ENCODE data around the gene COL7A1. TPM values are rescaled to one million over a fixed set of nuclear protein-coding genes. Genes with fewer than 3 reads are reported as not detected.
"Not testable (repeated sequence)": the region's sequence is repeated elsewhere in the genome, so short reads cannot be mapped to it uniquely, and the experiment has no call there.

COL7A1 gene
- polyA plus RNA-seq, 2 donors, result 60.7 to 265 TPM

GRCh38 chr3:48536116-48536515 lies 59.0 kb downstream of the COL7A1 start:
- H3K4me1 ChIP-seq (ENCODE audit: control insufficient read depth in 2 of 2, insufficient read depth in 2 of 2, low read length in 1 of 2), result peaks cover 0 to 18% of the 10 kb centered on the region in 2 donors

GRCh38 chr3:48535578-48535977 lies 59.6 kb downstream of the COL7A1 start:
- Histone ChIP-seq H3K27me3 (ENCODE audit: control insufficient read depth in 1 of 2, insufficient read depth in 2 of 2, low read length in 2 of 2) (no peaks in the 10 kb centered on the region), H3K4me1 (ENCODE audit: control insufficient read depth in 2 of 2, insufficient read depth in 2 of 2, low read length in 1 of 2) (peaks cover 0 to 18% of the 10 kb centered on the region in 2 donors), H3K36me3 (ENCODE audit: control insufficient read depth in 2 of 2, insufficient read depth in 2 of 2, low read length in 1 of 2) (peaks cover 5 to 20% of the 10 kb centered on the region in 2 donors), H3K27ac (ENCODE audit: low read depth in 2 of 2, low read length in 1 of 2) (peak overlapping the region; percentile 61 to 67), H3K4me3 (ENCODE audit: low read depth in 1 of 2, low read length in 2 of 2) (no peak overlapping the region), H3K9me3 (ENCODE audit: control insufficient read depth in 2 of 2, insufficient read depth in 1 of 2, low read depth in 1 of 2, low read length in 1 of 2) (no peaks in the 10 kb centered on the region)
- 64 to 81% methylated on average over 4 of the region's 4 CpGs for WGBS, 2 donors

More at GRCh38 chr3:48536116-48536515, 59.0 kb downstream of the COL7A1 start:
- peaks cover 5 to 20% of the 10 kb centered on the region in 2 donors for H3K36me3 ChIP-seq (ENCODE audit: control insufficient read depth in 2 of 2, insufficient read depth in 2 of 2, low read length in 1 of 2)
- no peak overlapping the region for H3K4me3 ChIP-seq (ENCODE audit: low read depth in 1 of 2, low read length in 2 of 2)
- H3K9me3 ChIP-seq (ENCODE audit: control insufficient read depth in 2 of 2, insufficient read depth in 1 of 2, low read depth in 1 of 2, low read length in 1 of 2), result no peaks in the 10 kb centered on the region
- H3K27me3 ChIP-seq (ENCODE audit: control insufficient read depth in 1 of 2, insufficient read depth in 2 of 2, low read length in 2 of 2), result no peaks in the 10 kb centered on the region
- WGBS, 2 donors, result 84 to 90% methylated on average over 19 of the region's 19 CpGs
- H3K27ac ChIP-seq (ENCODE audit: low read depth in 2 of 2, low read length in 1 of 2), result peak overlapping the region; percentile 61 to 67

GRCh38 chr3:48532977-48533337 lies 62.2 kb downstream of the COL7A1 start:
- H3K9me3 ChIP-seq (ENCODE audit: control insufficient read depth in 2 of 2, insufficient read depth in 1 of 2, low read depth in 1 of 2, low read length in 1 of 2), result no peaks in the 10 kb centered on the region
- H3K27ac ChIP-seq (ENCODE audit: low read depth in 2 of 2, low read length in 1 of 2), result no peak overlapping the region
- 85 to 90% methylated on average over 2 of the region's 2 CpGs for WGBS, 2 donors
- peaks cover 0 to 18% of the 10 kb centered on the region in 2 donors for H3K4me1 ChIP-seq (ENCODE audit: control insufficient read depth in 2 of 2, insufficient read depth in 2 of 2, low read length in 1 of 2)
- no peak overlapping the region for H3K4me3 ChIP-seq (ENCODE audit: low read depth in 1 of 2, low read length in 2 of 2)
- H3K27me3 ChIP-seq (ENCODE audit: control insufficient read depth in 1 of 2, insufficient read depth in 2 of 2, low read length in 2 of 2), result no peaks in the 10 kb centered on the region
- peaks cover 5 to 12% of the 10 kb centered on the region in 2 donors for H3K36me3 ChIP-seq (ENCODE audit: control insufficient read depth in 2 of 2, insufficient read depth in 2 of 2, low read length in 1 of 2)

- 88 to 91% methylated on average over 6 of the region's 6 CpGs for WGBS, 2 donors
- H3K36me3 ChIP-seq (ENCODE audit: control insufficient read depth in 2 of 2, insufficient read depth in 2 of 2, low read length in 1 of 2), result peaks cover 5 to 12% of the 10 kb centered on the region in 2 donors
- H3K4me1 ChIP-seq (ENCODE audit: control insufficient read depth in 2 of 2, insufficient read depth in 2 of 2, low read length in 1 of 2), result peaks cover 0 to 18% of the 10 kb centered on the region in 2 donors
- H3K9me3 ChIP-seq (ENCODE audit: control insufficient read depth in 2 of 2, insufficient read depth in 1 of 2, low read depth in 1 of 2, low read length in 1 of 2), result no peaks in the 10 kb centered on the region
- H3K27me3 ChIP-seq (ENCODE audit: control insufficient read depth in 1 of 2, insufficient read depth in 2 of 2, low read length in 2 of 2), result no peaks in the 10 kb centered on the region
- H3K4me3 ChIP-seq (ENCODE audit: low read depth in 1 of 2, low read length in 2 of 2), result no peak overlapping the region
- no peak overlapping the region for H3K27ac ChIP-seq (ENCODE audit: low read depth in 2 of 2, low read length in 1 of 2)
Measured at GRCh38 chr3:48532271-48532976, 62.7 kb downstream of the COL7A1 start.

- H3K4me1 ChIP-seq (ENCODE audit: control insufficient read depth in 2 of 2, insufficient read depth in 2 of 2, low read length in 1 of 2); H3K36me3 ChIP-seq (ENCODE audit: control insufficient read depth in 2 of 2, insufficient read depth in 2 of 2, low read length in 1 of 2); H3K27me3 ChIP-seq (ENCODE audit: control insufficient read depth in 1 of 2, insufficient read depth in 2 of 2, low read length in 2 of 2); H3K4me3 ChIP-seq (ENCODE audit: low read depth in 1 of 2, low read length in 2 of 2); H3K9me3 ChIP-seq (ENCODE audit: control insufficient read depth in 2 of 2, insufficient read depth in 1 of 2, low read depth in 1 of 2, low read length in 1 of 2); H3K27ac ChIP-seq (ENCODE audit: low read depth in 2 of 2, low read length in 1 of 2): not testable (repeated sequence)
- 96 to 97% methylated on average over 4 of the region's 4 CpGs for WGBS, 2 donors
Measured at GRCh38 chr3:48530701-48531100, 64.4 kb downstream of the COL7A1 start.

- Histone ChIP-seq H3K9me3 (ENCODE audit: control insufficient read depth in 2 of 2, insufficient read depth in 1 of 2, low read depth in 1 of 2, low read length in 1 of 2) (no peaks in the 10 kb centered on the region), H3K27me3 (ENCODE audit: control insufficient read depth in 1 of 2, insufficient read depth in 2 of 2, low read length in 2 of 2) (no peaks in the 10 kb centered on the region), H3K27ac (ENCODE audit: low read depth in 2 of 2, low read length in 1 of 2) (no peak overlapping the region), H3K36me3 (ENCODE audit: control insufficient read depth in 2 of 2, insufficient read depth in 2 of 2, low read length in 1 of 2) (no peaks in the 10 kb centered on the region), H3K4me3 (ENCODE audit: low read depth in 1 of 2, low read length in 2 of 2) (no peak overlapping the region), H3K4me1 (ENCODE audit: control insufficient read depth in 2 of 2, insufficient read depth in 2 of 2, low read length in 1 of 2) (no peaks in the 10 kb centered on the region)
- 80 to 90% methylated on average over 3 of the region's 3 CpGs for WGBS, 2 donors
Measured at GRCh38 chr3:48528754-48529153, 66.4 kb downstream of the COL7A1 start.

GRCh38 chr3:48528048-48528447 lies 67.1 kb downstream of the COL7A1 start:
- WGBS, 2 donors, result 92 to 97% methylated on average over 9 of the region's 9 CpGs

GRCh38 chr3:48524970-48525369 lies 70.2 kb downstream of the COL7A1 start:
- H3K36me3 ChIP-seq (ENCODE audit: control insufficient read depth in 2 of 2, insufficient read depth in 2 of 2, low read length in 1 of 2), result peaks cover 0 to 4% of the 10 kb centered on the region in 2 donors
- no peaks in the 10 kb centered on the region for H3K4me1 ChIP-seq (ENCODE audit: control insufficient read depth in 2 of 2, insufficient read depth in 2 of 2, low read length in 1 of 2)
- no peaks in the 10 kb centered on the region for H3K27me3 ChIP-seq (ENCODE audit: control insufficient read depth in 1 of 2, insufficient read depth in 2 of 2, low read length in 2 of 2)
- WGBS, 2 donors, result 87 to 90% methylated on average over 9 of the region's 9 CpGs
- no peaks in the 10 kb centered on the region for H3K9me3 ChIP-seq (ENCODE audit: control insufficient read depth in 2 of 2, insufficient read depth in 1 of 2, low read depth in 1 of 2, low read length in 1 of 2)
- no peak overlapping the region for H3K27ac ChIP-seq (ENCODE audit: low read depth in 2 of 2, low read length in 1 of 2)
- no peak overlapping the region for H3K4me3 ChIP-seq (ENCODE audit: low read depth in 1 of 2, low read length in 2 of 2)

More at GRCh38 chr3:48528048-48528447, 67.1 kb downstream of the COL7A1 start:
- Histone ChIP-seq H3K36me3 (ENCODE audit: control insufficient read depth in 2 of 2, insufficient read depth in 2 of 2, low read length in 1 of 2) (peaks cover 0 to 2% of the 10 kb centered on the region in 2 donors), H3K4me3 (ENCODE audit: low read depth in 1 of 2, low read length in 2 of 2) (no peak overlapping the region), H3K27ac (ENCODE audit: low read depth in 2 of 2, low read length in 1 of 2) (no peak overlapping the region), H3K9me3 (ENCODE audit: control insufficient read depth in 2 of 2, insufficient read depth in 1 of 2, low read depth in 1 of 2, low read length in 1 of 2) (no peaks in the 10 kb centered on the region), H3K27me3 (ENCODE audit: control insufficient read depth in 1 of 2, insufficient read depth in 2 of 2, low read length in 2 of 2) (no peaks in the 10 kb centered on the region), H3K4me1 (ENCODE audit: control insufficient read depth in 2 of 2, insufficient read depth in 2 of 2, low read length in 1 of 2) (no peaks in the 10 kb centered on the region)

- no peaks in the 10 kb centered on the region for H3K27me3 ChIP-seq (ENCODE audit: control insufficient read depth in 1 of 2, insufficient read depth in 2 of 2, low read length in 2 of 2)
- no peak overlapping the region for H3K4me3 ChIP-seq (ENCODE audit: low read depth in 1 of 2, low read length in 2 of 2)
- peaks cover 5 to 11% of the 10 kb centered on the region in 2 donors for H3K36me3 ChIP-seq (ENCODE audit: control insufficient read depth in 2 of 2, insufficient read depth in 2 of 2, low read length in 1 of 2)
- H3K27ac ChIP-seq (ENCODE audit: low read depth in 2 of 2, low read length in 1 of 2), result no peak overlapping the region
- H3K4me1 ChIP-seq (ENCODE audit: control insufficient read depth in 2 of 2, insufficient read depth in 2 of 2, low read length in 1 of 2), result peaks cover 0 to 3% of the 10 kb centered on the region in 2 donors
- 81 to 84% methylated on average over 6 of the region's 6 CpGs for WGBS, 2 donors
- no peaks in the 10 kb centered on the region for H3K9me3 ChIP-seq (ENCODE audit: control insufficient read depth in 2 of 2, insufficient read depth in 1 of 2, low read depth in 1 of 2, low read length in 1 of 2)
Measured at GRCh38 chr3:48521635-48522034, 73.5 kb downstream of the COL7A1 start.

- Histone ChIP-seq H3K27me3 (ENCODE audit: control insufficient read depth in 1 of 2, insufficient read depth in 2 of 2, low read length in 2 of 2) (no peaks in the 10 kb centered on the region), H3K4me3 (ENCODE audit: low read depth in 1 of 2, low read length in 2 of 2) (no peak overlapping the region), H3K27ac (ENCODE audit: low read depth in 2 of 2, low read length in 1 of 2) (no peak overlapping the region), H3K4me1 (ENCODE audit: control insufficient read depth in 2 of 2, insufficient read depth in 2 of 2, low read length in 1 of 2) (peaks cover 0 to 6% of the 10 kb centered on the region in 2 donors), H3K36me3 (ENCODE audit: control insufficient read depth in 2 of 2, insufficient read depth in 2 of 2, low read length in 1 of 2) (peaks cover 5 to 11% of the 10 kb centered on the region in 2 donors), H3K9me3 (ENCODE audit: control insufficient read depth in 2 of 2, insufficient read depth in 1 of 2, low read depth in 1 of 2, low read length in 1 of 2) (no peaks in the 10 kb centered on the region)
- 97% methylated on average over 9 of the region's 9 CpGs for WGBS, 2 donors
Measured at GRCh38 chr3:48519277-48519643, 75.9 kb downstream of the COL7A1 start.

All from esophagus (tissue), 2 donors.